ENCODE measurements around the gene IFI16. TPM values are rescaled to one million over a fixed set of nuclear protein-coding genes. Genes with fewer than 3 reads are reported as not detected.
"Not testable (repeated sequence)": the region's sequence is repeated elsewhere in the genome, so short reads cannot be mapped to it uniquely, and the experiment has no call there.

The IFI16 gene
- total RNA-seq, 4 donors from 2014 or later, result 10.5 to 106 (median 24.9) TPM

GRCh38 chr1:159100589-159100988, 90.9 kb downstream of the IFI16 start:
- no peak for DNase-seq
- no peaks in the 10 kb centered on the region for H3K27me3 ChIP-seq
- TF ChIP-seq CTCF (IDR thresholded peaks at IDR 0.05) (no peak), POLR2A (IDR thresholded peaks at IDR 0.05) (no peak)
- no peaks in the 10 kb centered on the region for H3K4me1 ChIP-seq
- no peak overlapping the region for H3K27ac ChIP-seq
- no peak overlapping the region for H3K4me3 ChIP-seq
- no peaks in the 10 kb centered on the region for H3K36me3 ChIP-seq
- no peaks in the 10 kb centered on the region for H3K9me3 ChIP-seq

GRCh38 chr1:159103021-159103420, 93.3 kb downstream of the IFI16 start:
- H3K36me3 ChIP-seq, H3K27ac ChIP-seq, DNase-seq, H3K4me3 ChIP-seq, H3K9me3 ChIP-seq, H3K4me1 ChIP-seq, H3K27me3 ChIP-seq: not testable (repeated sequence)

Other genes with a start within 250 kb of the IFI16 start
- not detected for gene OR6N1, start 237.7 kb upstream of the IFI16 start, total RNA-seq
- gene OR6N2, start 228.7 kb upstream of the IFI16 start, total RNA-seq, result not detected
- 1 to 10 TPM in 1 of 4 donors, under 1 TPM in 1, not detected in 2; 0.94 to 9.9 TPM for gene MNDA, start 178.6 kb upstream of the IFI16 start, total RNA-seq
- gene PYHIN1, start 78.4 kb upstream of the IFI16 start, total RNA-seq, result 10 to 100 TPM in 1 of 4 donors, 1 to 10 TPM in 3; 1.6 to 32.2 (median 5.3) TPM
- 100 to 1,000 TPM in 1 of 4 donors, 1 to 10 TPM in 3; 1.5 to 170 (median 6.4) TPM for gene AIM2, start 66.9 kb downstream of the IFI16 start, total RNA-seq
- gene CADM3, start 161.7 kb downstream of the IFI16 start, total RNA-seq, result 10 to 100 TPM in 1 of 4 donors, 1 to 10 TPM in 3; 2.1 to 19.8 (median 8.1) TPM
- gene ACKR1, start 195.0 kb downstream of the IFI16 start, total RNA-seq, result 10 to 100 TPM in 3 of 4 donors, 1 to 10 TPM in 1; 5.4 to 51.2 (median 21.5) TPM

Measured in Peyer's patch (tissue), 4 donors.